Thyroid gland (tissue), 4 donors: ENCODE measurements around the gene BMERB1.

Source experiments
- POLR2A ChIP-seq, 2 donors: fragments of 450-650 bp; IDR thresholded peaks; one replicate each; pipeline ENCODE4 v1.6.1; 2017; ENCODE audit warnings: antibody characterized with exemption in 2 of 2, mild to moderate bottlenecking in 2 of 2, moderate library complexity in 1 of 2
- TF ChIP-seq, protein P1 (sequence below), 6 experiments: fragments of 200-600 bp in 3 of 6; fragments of 450-650 bp in 3 of 6; sonication (generic) in 3 of 6; IDR thresholded peaks; one replicate each; pipeline ENCODE4 v1.5.1; 2016 to 2019; ENCODE audit warnings: antibody characterized with exemption in 6 of 6, mild to moderate bottlenecking in 2 of 6, inconsistent platforms in 1 of 6, moderate library complexity in 1 of 6

DNA sequence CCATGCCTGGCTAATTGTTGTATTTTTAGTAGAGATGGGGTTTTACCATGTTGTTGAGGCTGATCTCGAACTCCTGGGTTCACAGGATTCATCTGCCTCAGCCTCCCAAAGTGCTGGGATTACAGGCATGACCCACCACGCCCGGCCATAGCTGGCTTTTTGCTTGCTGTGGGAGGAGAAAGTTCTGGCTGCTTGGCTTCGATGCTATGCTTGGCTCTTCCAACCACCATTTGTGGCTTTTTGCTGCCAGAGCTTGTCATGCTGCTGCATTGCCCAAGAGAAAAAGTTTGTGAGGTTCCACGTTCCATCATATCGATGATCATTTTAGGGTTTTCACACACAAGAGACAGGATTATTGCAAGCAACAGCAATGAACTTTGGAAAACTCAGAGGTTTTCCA lies 16.2 kb downstream of the BMERB1 start:
- no peak for TF ChIP-seq POLR2A (IDR thresholded peaks at IDR 0.05)
- TF ChIP-seq, protein P1, sequence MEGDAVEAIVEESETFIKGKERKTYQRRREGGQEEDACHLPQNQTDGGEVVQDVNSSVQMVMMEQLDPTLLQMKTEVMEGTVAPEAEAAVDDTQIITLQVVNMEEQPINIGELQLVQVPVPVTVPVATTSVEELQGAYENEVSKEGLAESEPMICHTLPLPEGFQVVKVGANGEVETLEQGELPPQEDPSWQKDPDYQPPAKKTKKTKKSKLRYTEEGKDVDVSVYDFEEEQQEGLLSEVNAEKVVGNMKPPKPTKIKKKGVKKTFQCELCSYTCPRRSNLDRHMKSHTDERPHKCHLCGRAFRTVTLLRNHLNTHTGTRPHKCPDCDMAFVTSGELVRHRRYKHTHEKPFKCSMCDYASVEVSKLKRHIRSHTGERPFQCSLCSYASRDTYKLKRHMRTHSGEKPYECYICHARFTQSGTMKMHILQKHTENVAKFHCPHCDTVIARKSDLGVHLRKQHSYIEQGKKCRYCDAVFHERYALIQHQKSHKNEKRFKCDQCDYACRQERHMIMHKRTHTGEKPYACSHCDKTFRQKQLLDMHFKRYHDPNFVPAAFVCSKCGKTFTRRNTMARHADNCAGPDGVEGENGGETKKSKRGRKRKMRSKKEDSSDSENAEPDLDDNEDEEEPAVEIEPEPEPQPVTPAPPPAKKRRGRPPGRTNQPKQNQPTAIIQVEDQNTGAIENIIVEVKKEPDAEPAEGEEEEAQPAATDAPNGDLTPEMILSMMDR (IDR thresholded peaks at IDR 0.05) = no peak
